Endothelial cell of umbilical vein (primary cell): ENCODE data around the gene MELTF. TPM values are rescaled to one million over a fixed set of nuclear protein-coding genes. Genes with fewer than 3 reads are reported as not detected.

Source experiments
- BruUV-seq: library from RNA; stranded (reverse); fragments of 400-500 nt; replicated peaks from 2 replicates; lab custom pipeline; 2021; lab: Mats Ljungman, UMichigan
- CTCF ChIA-PET: fragments of 300-600, 350-600 bp; sonication (Branson Sonifier 250); formaldehyde crosslinking; loops from one replicate; lab custom pipeline; 2021; ENCODE audit warnings: antibody characterized with exemption, inconsistent platforms; lab: Charles Lee
- POLR2A ChIA-PET: fragments of 300-600, 350-600 bp; sonication (Branson Sonifier 250); formaldehyde crosslinking; loops from one replicate; lab custom pipeline; 2021; ENCODE audit warnings: antibody characterized with exemption, inconsistent platforms; lab: Charles Lee
- DNase-seq: peaks from one replicate; pipeline ENCODE4 v3.0.0-alpha.2; 2011; ENCODE audit warnings: low read depth, low spot score
- FAIRE-seq: peaks from 2 replicates; lab custom pipeline; 2011; peaks lifted over from hg19 to GRCh38; lab: Jason Lieb, UNC
- H2AFZ ChIP-seq: 2 replicates; pipeline ENCODE4 v1.6.0; 2012; ENCODE audit warnings: low read depth, low read length, control low read depth, inconsistent platforms
- H3K27ac ChIP-seq: 2 replicates; pipeline ENCODE4 v1.5.1; 2011; ENCODE audit warnings: low read depth, mild to moderate bottlenecking, control low read depth, low read length, moderate library complexity; ENCODE audit not compliant: insufficient read depth
- H3K27me3 ChIP-seq, 2 experiments: 2 replicates each; pipeline versions ENCODE4 v1.6.0 to v1.6.1; 2011; ENCODE audit warnings: low read length in 2 of 2, mixed read lengths in 1 of 2; ENCODE audit not compliant: control insufficient read depth in 2 of 2, insufficient read depth in 2 of 2
- H3K36me3 ChIP-seq, 2 experiments: 2 replicates in 1 of 2; 3 replicates in 1 of 2; pipeline ENCODE4 v1.5.1; 2011; ENCODE audit warnings: low read length in 2 of 2, mild to moderate bottlenecking in 1 of 2, moderate library complexity in 1 of 2; ENCODE audit not compliant: control insufficient read depth in 2 of 2, insufficient read depth in 2 of 2; ENCODE audit errors: extremely low read depth in 1 of 2
- H3K4me1 ChIP-seq: 3 replicates; pipeline ENCODE4 v1.5.1; 2011; ENCODE audit warnings: mild to moderate bottlenecking, low read length; ENCODE audit not compliant: control insufficient read depth, insufficient read depth; ENCODE audit errors: extremely low read depth
- H3K4me2 ChIP-seq: 2 replicates; pipeline ENCODE4 v1.6.1; 2011; ENCODE audit warnings: low read length, control low read depth, mixed read lengths; ENCODE audit not compliant: insufficient read depth
- H3K4me3 ChIP-seq, 3 experiments: fragments of 200-600 bp in 1 of 3; sonication (generic), shearing (Covaris generic) in 1 of 3; replicated peaks in 1 of 3; 2 replicates each; pipeline ENCODE4 v1.5.1; 2011 to 2016; ENCODE audit warnings: control low read depth in 3 of 3, low read length in 3 of 3, mild to moderate bottlenecking in 2 of 3, inconsistent platforms in 1 of 3, low read depth in 1 of 3, moderate library complexity in 1 of 3; ENCODE audit not compliant: insufficient read depth in 1 of 3
- H3K79me2 ChIP-seq: 2 replicates; pipeline ENCODE4 v1.6.0; 2012; ENCODE audit warnings: low read length, inconsistent platforms; ENCODE audit not compliant: control insufficient read depth, insufficient read depth
- H3K9ac ChIP-seq: replicated peaks from 2 replicates; pipeline ENCODE3; 2011; ENCODE audit warnings: low read length, control low read depth; ENCODE audit not compliant: insufficient read depth; ENCODE audit errors: extremely low read depth
- H3K9me1 ChIP-seq: replicated peaks from 3 replicates; pipeline ENCODE4 v1.6.0; 2011; ENCODE audit warnings: mild to moderate bottlenecking, low read length; ENCODE audit not compliant: control insufficient read depth, insufficient read depth; ENCODE audit errors: extremely low read depth
- H3K9me3 ChIP-seq: replicated peaks from 2 replicates; pipeline ENCODE4 v1.5.1; 2012; ENCODE audit warnings: low read length, inconsistent platforms; ENCODE audit not compliant: control insufficient read depth, insufficient read depth
- H4K20me1 ChIP-seq: replicated peaks from 2 replicates; pipeline ENCODE3; 2011; ENCODE audit warnings: mild to moderate bottlenecking, low read length; ENCODE audit not compliant: control insufficient read depth, insufficient read depth; ENCODE audit errors: extremely low read depth
- CTCF ChIP-seq, 2 donors: IDR thresholded peaks; 1 replicate in 1 of 2; 2 replicates in 1 of 2; pipeline ENCODE4 v1.5.1; 2011; ENCODE audit warnings: low read length in 2 of 2, mild to moderate bottlenecking in 2 of 2, moderate library complexity in 2 of 2, control low read depth in 1 of 2, inconsistent platforms in 1 of 2, low read depth in 1 of 2; ENCODE audit not compliant: insufficient read depth in 1 of 2; ENCODE audit errors: extremely low read depth in 1 of 2
- EZH2 ChIP-seq: IDR thresholded peaks from 2 replicates; pipeline ENCODE4 v1.6.1; 2012; ENCODE audit warnings: borderline replicate concordance, low read depth, mild to moderate bottlenecking, moderate library complexity, low read length, inconsistent platforms; ENCODE audit not compliant: severe bottlenecking
- FOS ChIP-seq: IDR thresholded peaks from 2 replicates; pipeline ENCODE4 v1.6.1; 2011; ENCODE audit warnings: mild to moderate bottlenecking, low read length, moderate library complexity, borderline replicate concordance; ENCODE audit not compliant: insufficient read depth
- GATA2 ChIP-seq: IDR thresholded peaks from 2 replicates; pipeline ENCODE4 v1.7.0; 2011; ENCODE audit warnings: low read depth, mild to moderate bottlenecking, moderate library complexity, mixed read lengths, low read length; ENCODE audit not compliant: insufficient read length, insufficient read depth
- JUN ChIP-seq: IDR thresholded peaks from 2 replicates; pipeline ENCODE4 v1.6.1; 2011; ENCODE audit warnings: borderline replicate concordance, low read depth; ENCODE audit not compliant: insufficient read length, insufficient read depth
- MAX ChIP-seq: IDR thresholded peaks from 2 replicates; pipeline ENCODE4 v1.6.1; 2011; ENCODE audit not compliant: insufficient read depth, insufficient read length
- POLR2A ChIP-seq: IDR thresholded peaks from 2 replicates; pipeline ENCODE4 v1.6.1; 2012; ENCODE audit warnings: low read depth, mild to moderate bottlenecking, control low read depth, low read length
- POLR2AphosphoS5 ChIP-seq: IDR thresholded peaks from 2 replicates; pipeline ENCODE4 v1.6.1; 2012; ENCODE audit warnings: low read depth, mild to moderate bottlenecking, control low read depth, low read length, moderate library complexity; ENCODE audit not compliant: insufficient read depth
- dilution Hi-C: fragments of 300-500 bp; cut with MboI; formaldehyde crosslinking; loops from one replicate; pipeline ENCODE4 v1.15.0; 2019; ENCODE audit warnings: low sequenced_read_pairs; ENCODE audit not compliant: extremely low pct_ligation_motif_present
- intact Hi-C: fragments of 100-400 bp; cut with micrococcal nuclease; formaldehyde crosslinking; loops from one replicate; pipeline ENCODE4 v1.10.0; 2022
- polyA plus RNA-seq, 4 experiments: library from polyadenylated mRNA; depleted of rRNA in 3 of 4; stranded (reverse) in 3 of 4; unstranded in 1 of 4; fragments of >200 nt; gene quantifications; 2 replicates each; pipeline versions ENCODE4 v1.2.1 to v1.2.3, GENCODE V29; 2011 to 2012; ENCODE audit warnings: missing spikeins in 1 of 4
- total RNA-seq: library from RNA; stranded (reverse); gene quantifications from 2 replicates; pipeline ENCODE4 v1.2.3, GENCODE V29; 2021

The MELTF gene
- total and polyA plus RNA-seq, 2 donors (not counting 3 experiments of a cell fraction or from before 2014, with no cell fraction given), result 0.59 to 2.3 TPM

GRCh38 chr3:197006446-197006845 is 23.2 kb downstream of the MELTF start:
- ChIA-PET POLR2A (no interaction called here), CTCF (interaction anchor here (1.7 kb wide), 1 partner anchor 10 kb away, joined by 5 read pairs; no protein-coding TSS in a partner anchor)
- Histone ChIP-seq H3K4me1 (peaks cover 2% of the 10 kb centered on the region), H3K9me3 (no peaks in the 10 kb centered on the region), H3K27ac (no peak overlapping the region), H4K20me1 (no peaks in the 10 kb centered on the region), H3K9me1 (no peaks in the 10 kb centered on the region), H2AFZ (no peak overlapping the region), H3K4me3 (no peak overlapping the region), H3K36me3 (no peaks in the 10 kb centered on the region), H3K27me3 (no peaks in the 10 kb centered on the region), H3K4me2 (no peak overlapping the region), H3K9ac (no peak overlapping the region), H3K79me2 (no peaks in the 10 kb centered on the region)
- BruUV-seq, result no TSS peak
- no peak for DNase-seq
- dilution Hi-C loops, result no loop called here
- no peak for TF ChIP-seq MAX
- TF ChIP-seq POLR2A, result no peak
- TF ChIP-seq EZH2, result no peak
- no peak for FAIRE-seq
- intact Hi-C loops, result loop anchor here (10.0 kb wide), 1 partner anchor 508 kb away; no protein-coding TSS in a partner anchor

- no peaks in the 10 kb centered on the region for H3K9me3 ChIP-seq
- H3K4me2 ChIP-seq, result peak overlapping the region; percentile 71
- intact Hi-C loops (loop anchor here (10.0 kb wide), 1 partner anchor 511 kb away; no protein-coding TSS in a partner anchor), dilution Hi-C loops (no loop called here)
- POLR2A ChIA-PET, result interaction anchor here (1.4 kb wide), 1 partner anchor 10 kb away, joined by 3 read pairs; no protein-coding TSS in a partner anchor
- BruUV-seq, result TSS peak; percentile 62
- H2AFZ ChIP-seq, result peak overlapping the region; percentile 93
- no peaks in the 10 kb centered on the region for H4K20me1 ChIP-seq
- peak overlapping the region in 2 of 3 experiments; percentile 34 to 61 for H3K4me3 ChIP-seq
- no peaks in the 10 kb centered on the region for H3K36me3 ChIP-seq
- no peak for FAIRE-seq
- no peak for TF ChIP-seq POLR2AphosphoS5
- no peak for TF ChIP-seq CTCF (IDR thresholded peaks at IDR 0.05; ENCODE audit: extremely low read depth in 1 of 2, insufficient read depth in 1 of 2, low read depth in 1 of 2, low read length in 2 of 2)
- no peak for TF ChIP-seq FOS
- no peak for TF ChIP-seq JUN
- TF ChIP-seq POLR2A, result no peak
- no peak for TF ChIP-seq GATA2
- H3K4me1 ChIP-seq, result peaks cover 2% of the 10 kb centered on the region
- CTCF ChIA-PET, result interaction anchor here (0.6 to 4.6 kb wide), 18 partner anchors 10 to 508 kb away, joined by 3 to 40 read pairs (median 4); partner anchors contain the start of gene MELTF
- no peak overlapping the region for H3K27ac ChIP-seq
- no peak for DNase-seq
- no peaks in the 10 kb centered on the region for H3K9me1 ChIP-seq
- peak overlapping the region; percentile 62 for H3K9ac ChIP-seq
- no peaks in the 10 kb centered on the region for H3K27me3 ChIP-seq
- H3K79me2 ChIP-seq, result no peaks in the 10 kb centered on the region
Measured at GRCh38 chr3:197003461-197004385, 25.9 kb downstream of the MELTF start.
